Activated T-helper 1 cell treated with anti-CD3 and anti-CD28 coated beads, Interleukin-2, amount 50 U/mL, for 16 hours (primary cell): ENCODE measurements around the gene HIPK4.

Source experiments
- DNase-seq, 2 donors: peaks; one replicate each; pipeline ENCODE4 v3.0.0-alpha.2; 2020; ENCODE audit warnings: low read depth in 1 of 2, low spot score in 1 of 2

Gene HIPK4

GRCh38 chr19:40367577-40368434 is 22.2 kb downstream of the HIPK4 start:
- DNase-seq = no peak

GRCh38 chr19:40366697-40367561 is 23.1 kb downstream of the HIPK4 start:
- DNase-seq = no peak

GRCh38 chr19:40365613-40366401 is 24.2 kb downstream of the HIPK4 start:
- DNase-seq = peak in 1 of 2 donors; percentile 14

GRCh38 chr19:40365010-40365409 is 25.0 kb downstream of the HIPK4 start:
- DNase-seq = no peak

- DNase-seq = no peak
Measured at GRCh38 chr19:40363069-40363468, 26.9 kb downstream of the HIPK4 start.

GRCh38 chr19:40362160-40362559 is 27.8 kb downstream of the HIPK4 start:
- no peak for DNase-seq

GRCh38 chr19:40360708-40361241 is 29.2 kb downstream of the HIPK4 start:
- DNase-seq = no peak

- DNase-seq = no peak
Measured at GRCh38 chr19:40360020-40360707, 29.8 kb downstream of the HIPK4 start.

- no peak for DNase-seq
Measured at GRCh38 chr19:40358773-40359172, 31.2 kb downstream of the HIPK4 start.

- no peak for DNase-seq
Measured at GRCh38 chr19:40357640-40358039, 32.3 kb downstream of the HIPK4 start.

GRCh38 chr19:40356681-40357595 is 33.0 kb downstream of the HIPK4 start:
- DNase-seq = no peak

GRCh38 chr19:40355975-40356680 is 33.9 kb downstream of the HIPK4 start:
- no peak for DNase-seq

- DNase-seq = no peak
Measured at GRCh38 chr19:40348961-40349507, 40.9 kb downstream of the HIPK4 start.

- DNase-seq = peak; percentile 95 to 98
Measured at GRCh38 chr19:40348125-40348913, 41.7 kb downstream of the HIPK4 start, which contains the start of the genes C19orf47 and PLD3. C19orf47 (minus strand) TSS chr19:40348397; CDS start chr19:40341857, 6,540 bp downstream. PLD3 (plus strand) TSS chr19:40348695; CDS start chr19:40366484, 17,789 bp downstream.

- DNase-seq = no peak
Measured at GRCh38 chr19:40344422-40344821, 45.6 kb downstream of the HIPK4 start.

- DNase-seq = no peak
Measured at GRCh38 chr19:40342644-40343311, 47.2 kb downstream of the HIPK4 start.
